ENCODE measurements around the gene SLC32A1. TPM values are rescaled to one million over a fixed set of nuclear protein-coding genes. Genes with fewer than 3 reads are reported as not detected.

Gene SLC32A1
- total and polyA plus RNA-seq, 2 donors = 0.11 TPM; not detected in 1

DNA sequence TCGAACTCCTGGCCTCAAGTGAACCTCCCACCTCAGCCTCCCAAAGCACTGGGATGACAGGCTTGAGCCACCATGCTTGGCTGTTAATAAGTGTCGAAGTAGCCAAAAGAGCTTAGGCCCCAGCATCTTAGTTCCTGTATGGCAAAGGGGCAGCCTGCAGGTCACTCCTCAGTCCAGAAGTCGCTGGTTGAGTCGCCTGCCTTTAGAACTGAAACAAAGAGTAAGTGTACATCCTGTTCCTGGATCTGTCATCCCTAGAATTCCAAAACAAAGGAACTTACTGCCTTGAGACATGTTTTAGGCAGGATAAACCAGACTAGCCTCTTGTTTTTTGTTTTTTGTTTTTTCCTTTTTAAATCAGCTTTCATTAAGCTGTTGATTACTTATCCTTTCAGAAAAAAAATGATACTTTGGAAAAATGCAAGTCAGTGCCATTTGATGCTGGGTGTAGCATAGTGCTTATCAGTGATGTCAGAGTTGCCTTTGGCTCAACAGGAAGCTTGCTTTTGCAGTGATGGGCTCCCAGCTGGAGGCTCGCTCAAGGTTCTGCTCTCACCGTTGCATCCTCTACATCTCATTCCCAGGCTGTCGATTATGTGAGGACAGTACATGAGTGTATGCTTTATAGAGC, 33.0 kb downstream of the SLC32A1 start:
- no peak overlapping the region for H3K27ac ChIP-seq (ENCODE audit: low read depth in 1 of 2, low read length in 1 of 2)

GRCh38 chr20:38759106-38759505, 34.8 kb downstream of the SLC32A1 start:
- no peak for DNase-seq (ENCODE audit: low read depth in 6 of 9, low spot score in 9 of 9)
- no peaks in the 10 kb centered on the region for H3K9me3 ChIP-seq (ENCODE audit: control insufficient read depth in 2 of 2, insufficient read depth in 1 of 2, low read length in 1 of 2)

More for the DNA sequence above, 33.0 kb downstream of the SLC32A1 start:
- no peaks in the 10 kb centered on the region for H3K9me3 ChIP-seq (ENCODE audit: control insufficient read depth in 2 of 2, insufficient read depth in 1 of 2, low read length in 1 of 2)
- H3K4me1 ChIP-seq (ENCODE audit: control insufficient read depth in 2 of 2, insufficient read depth in 2 of 2, low read length in 2 of 2) = peaks cover 0 to 3% of the 10 kb centered on the region in 2 donors
- H3K4me3 ChIP-seq (ENCODE audit: low read length in 2 of 2) = no peak overlapping the region
- WGBS = 97% methylated on average over 7 of the region's 7 CpGs
- H3K27me3 ChIP-seq (ENCODE audit: control insufficient read depth in 2 of 2, insufficient read depth in 1 of 2, low read length in 1 of 2) = no peaks in the 10 kb centered on the region
- H3K36me3 ChIP-seq (ENCODE audit: control insufficient read depth in 2 of 2, insufficient read depth in 2 of 2, low read length in 1 of 2) = peaks cover 32 to 49% of the 10 kb centered on the region in 2 donors
- no peak for DNase-seq (ENCODE audit: low read depth in 6 of 9, low spot score in 9 of 9)

DNA sequence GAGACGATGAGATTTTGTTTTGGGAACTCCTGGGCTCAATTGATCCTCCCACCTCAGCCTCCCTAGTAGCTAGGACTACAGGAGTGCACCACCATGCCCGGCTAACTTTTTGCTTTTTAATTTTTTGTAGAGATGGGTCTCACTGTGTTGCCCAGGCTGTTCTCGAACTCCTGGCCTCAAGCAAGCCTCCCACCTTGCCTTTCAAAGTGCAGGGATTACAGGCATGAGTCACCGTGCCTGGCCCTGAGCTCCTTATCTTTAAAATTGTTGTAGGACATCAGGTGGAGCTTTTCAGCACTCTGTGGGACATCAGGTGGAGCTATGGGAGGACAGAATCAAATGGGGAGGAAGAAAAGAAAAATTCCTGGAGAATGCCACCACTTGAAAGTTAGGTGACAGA, 36.7 kb downstream of the SLC32A1 start:
- WGBS = 98% methylated on average over 4 of the region's 4 CpGs
- Histone ChIP-seq H3K4me3 (ENCODE audit: low read length in 2 of 2) (no peak overlapping the region), H3K9me3 (ENCODE audit: control insufficient read depth in 2 of 2, insufficient read depth in 1 of 2, low read length in 1 of 2) (peaks cover 0 to 3% of the 10 kb centered on the region in 2 donors), H3K27ac (ENCODE audit: low read depth in 1 of 2, low read length in 1 of 2) (no peak overlapping the region), H3K4me1 (ENCODE audit: control insufficient read depth in 2 of 2, insufficient read depth in 2 of 2, low read length in 2 of 2) (no peaks in the 10 kb centered on the region), H3K27me3 (ENCODE audit: control insufficient read depth in 2 of 2, insufficient read depth in 1 of 2, low read length in 1 of 2) (no peaks in the 10 kb centered on the region), H3K36me3 (ENCODE audit: control insufficient read depth in 2 of 2, insufficient read depth in 2 of 2, low read length in 1 of 2) (peaks cover 26 to 56% of the 10 kb centered on the region in 2 donors)
- DNase-seq (ENCODE audit: low read depth in 6 of 9, low spot score in 9 of 9) = no peak

More at GRCh38 chr20:38759106-38759505, 34.8 kb downstream of the SLC32A1 start:
- Histone ChIP-seq H3K27me3 (ENCODE audit: control insufficient read depth in 2 of 2, insufficient read depth in 1 of 2, low read length in 1 of 2) (no peaks in the 10 kb centered on the region), H3K27ac (ENCODE audit: low read depth in 1 of 2, low read length in 1 of 2) (no peak overlapping the region), H3K4me1 (ENCODE audit: control insufficient read depth in 2 of 2, insufficient read depth in 2 of 2, low read length in 2 of 2) (peaks cover 0 to 3% of the 10 kb centered on the region in 2 donors), H3K36me3 (ENCODE audit: control insufficient read depth in 2 of 2, insufficient read depth in 2 of 2, low read length in 1 of 2) (peaks cover 38 to 57% of the 10 kb centered on the region in 2 donors), H3K4me3 (ENCODE audit: low read length in 2 of 2) (no peak overlapping the region)
- WGBS = 97% methylated on average over 7 of the region's 7 CpGs

GRCh38 chr20:38762174-38762573, 37.9 kb downstream of the SLC32A1 start:
- H3K27ac ChIP-seq (ENCODE audit: low read depth in 1 of 2, low read length in 1 of 2) = no peak overlapping the region
- peaks cover 0 to 3% of the 10 kb centered on the region in 2 donors for H3K9me3 ChIP-seq (ENCODE audit: control insufficient read depth in 2 of 2, insufficient read depth in 1 of 2, low read length in 1 of 2)
- no peak for DNase-seq (ENCODE audit: low read depth in 6 of 9, low spot score in 9 of 9)
- no peaks in the 10 kb centered on the region for H3K27me3 ChIP-seq (ENCODE audit: control insufficient read depth in 2 of 2, insufficient read depth in 1 of 2, low read length in 1 of 2)
- no peaks in the 10 kb centered on the region for H3K4me1 ChIP-seq (ENCODE audit: control insufficient read depth in 2 of 2, insufficient read depth in 2 of 2, low read length in 2 of 2)
- no peak overlapping the region for H3K4me3 ChIP-seq (ENCODE audit: low read length in 2 of 2)
- peaks cover 24 to 56% of the 10 kb centered on the region in 2 donors for H3K36me3 ChIP-seq (ENCODE audit: control insufficient read depth in 2 of 2, insufficient read depth in 2 of 2, low read length in 1 of 2)

- H3K4me1 ChIP-seq (ENCODE audit: control insufficient read depth in 2 of 2, insufficient read depth in 2 of 2, low read length in 2 of 2) = no peaks in the 10 kb centered on the region
- no peak overlapping the region for H3K27ac ChIP-seq (ENCODE audit: low read depth in 1 of 2, low read length in 1 of 2)
- H3K9me3 ChIP-seq (ENCODE audit: control insufficient read depth in 2 of 2, insufficient read depth in 1 of 2, low read length in 1 of 2) = peaks cover 0 to 3% of the 10 kb centered on the region in 2 donors
- WGBS = 81% methylated on average over 1 of the region's 1 CpG
- no peak for DNase-seq (ENCODE audit: low read depth in 6 of 9, low spot score in 9 of 9)
- H3K27me3 ChIP-seq (ENCODE audit: control insufficient read depth in 2 of 2, insufficient read depth in 1 of 2, low read length in 1 of 2) = no peaks in the 10 kb centered on the region
- peaks cover 30 to 53% of the 10 kb centered on the region in 2 donors for H3K36me3 ChIP-seq (ENCODE audit: control insufficient read depth in 2 of 2, insufficient read depth in 2 of 2, low read length in 1 of 2)
- no peak overlapping the region for H3K4me3 ChIP-seq (ENCODE audit: low read length in 2 of 2)
Measured at GRCh38 chr20:38763616-38764015, 39.3 kb downstream of the SLC32A1 start.

GRCh38 chr20:38764567-38765318, 40.5 kb downstream of the SLC32A1 start:
- peaks cover 0 to 3% of the 10 kb centered on the region in 2 donors for H3K9me3 ChIP-seq (ENCODE audit: control insufficient read depth in 2 of 2, insufficient read depth in 1 of 2, low read length in 1 of 2)
- no peaks in the 10 kb centered on the region for H3K4me1 ChIP-seq (ENCODE audit: control insufficient read depth in 2 of 2, insufficient read depth in 2 of 2, low read length in 2 of 2)
- H3K4me3 ChIP-seq (ENCODE audit: low read length in 2 of 2) = no peak overlapping the region
- H3K36me3 ChIP-seq (ENCODE audit: control insufficient read depth in 2 of 2, insufficient read depth in 2 of 2, low read length in 1 of 2) = peaks cover 33 to 44% of the 10 kb centered on the region in 2 donors
- H3K27me3 ChIP-seq (ENCODE audit: control insufficient read depth in 2 of 2, insufficient read depth in 1 of 2, low read length in 1 of 2) = no peaks in the 10 kb centered on the region
- no peak for DNase-seq (ENCODE audit: low read depth in 6 of 9, low spot score in 9 of 9)
- 86% methylated on average over 11 of the region's 11 CpGs for WGBS
- H3K27ac ChIP-seq (ENCODE audit: low read depth in 1 of 2, low read length in 1 of 2) = no peak overlapping the region

GRCh38 chr20:38766071-38766470, 41.8 kb downstream of the SLC32A1 start:
- peaks cover 38 to 40% of the 10 kb centered on the region in 2 donors for H3K36me3 ChIP-seq (ENCODE audit: control insufficient read depth in 2 of 2, insufficient read depth in 2 of 2, low read length in 1 of 2)
- H3K9me3 ChIP-seq (ENCODE audit: control insufficient read depth in 2 of 2, insufficient read depth in 1 of 2, low read length in 1 of 2) = peaks cover 0 to 3% of the 10 kb centered on the region in 2 donors
- WGBS = 98% methylated on average over 4 of the region's 4 CpGs
- no peak overlapping the region for H3K4me3 ChIP-seq (ENCODE audit: low read length in 2 of 2)
- H3K27ac ChIP-seq (ENCODE audit: low read depth in 1 of 2, low read length in 1 of 2) = no peak overlapping the region
- no peak for DNase-seq (ENCODE audit: low read depth in 6 of 9, low spot score in 9 of 9)
- H3K4me1 ChIP-seq (ENCODE audit: control insufficient read depth in 2 of 2, insufficient read depth in 2 of 2, low read length in 2 of 2) = no peaks in the 10 kb centered on the region
- H3K27me3 ChIP-seq (ENCODE audit: control insufficient read depth in 2 of 2, insufficient read depth in 1 of 2, low read length in 1 of 2) = no peaks in the 10 kb centered on the region

DNA sequence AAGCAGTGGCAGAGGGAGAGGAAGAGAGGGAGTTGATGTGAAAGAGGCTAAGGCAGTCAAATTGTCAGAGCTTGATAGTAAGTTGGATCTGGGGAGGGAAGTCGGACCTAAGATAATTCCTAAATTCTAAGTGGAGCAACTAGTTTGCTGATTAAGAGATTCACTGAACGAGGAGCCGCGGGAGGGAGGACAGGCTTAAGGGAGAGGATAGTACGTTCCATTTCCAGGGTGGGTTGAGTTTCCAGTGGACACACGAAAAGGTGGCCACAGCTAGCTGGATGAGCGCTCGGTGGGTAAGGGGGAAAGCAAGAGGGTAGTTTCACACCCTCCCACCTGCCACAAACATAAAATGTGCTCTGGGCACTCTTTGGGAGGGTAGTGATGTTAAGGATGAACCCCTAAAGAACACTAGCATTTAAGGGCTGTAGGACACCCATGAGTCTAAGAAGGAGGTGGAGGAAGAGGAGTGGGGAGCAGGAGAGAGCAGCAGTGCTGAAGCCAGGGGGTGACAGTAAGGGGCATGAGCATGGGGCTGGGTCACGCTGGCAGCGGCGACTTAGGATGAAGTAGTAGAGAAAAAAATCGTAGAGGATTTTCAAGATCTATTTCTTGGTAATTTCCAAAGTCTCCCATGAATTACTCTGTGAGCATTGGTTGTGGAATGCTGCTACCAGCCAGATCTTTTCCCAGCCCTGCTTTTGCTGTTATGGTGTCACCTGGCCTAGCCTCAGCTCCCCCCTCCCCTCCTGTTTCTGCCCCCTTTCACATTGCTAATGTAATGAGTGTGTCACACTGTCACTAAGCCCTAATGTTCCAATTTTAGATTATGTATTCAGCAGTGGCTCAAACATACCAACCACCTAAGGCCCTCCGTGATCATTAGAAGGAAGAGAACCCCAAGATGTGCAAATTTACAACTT, 45.4 kb downstream of the SLC32A1 start:
- no peaks in the 10 kb centered on the region for H3K4me1 ChIP-seq (ENCODE audit: control insufficient read depth in 2 of 2, insufficient read depth in 2 of 2, low read length in 2 of 2)

More for the DNA sequence above, 45.4 kb downstream of the SLC32A1 start:
- Histone ChIP-seq H3K36me3 (ENCODE audit: control insufficient read depth in 2 of 2, insufficient read depth in 2 of 2, low read length in 1 of 2) (peaks cover 43 to 45% of the 10 kb centered on the region in 2 donors), H3K27ac (ENCODE audit: low read depth in 1 of 2, low read length in 1 of 2) (no peak overlapping the region), H3K27me3 (ENCODE audit: control insufficient read depth in 2 of 2, insufficient read depth in 1 of 2, low read length in 1 of 2) (no peaks in the 10 kb centered on the region), H3K9me3 (ENCODE audit: control insufficient read depth in 2 of 2, insufficient read depth in 1 of 2, low read length in 1 of 2) (peaks cover 0 to 2% of the 10 kb centered on the region in 2 donors), H3K4me3 (ENCODE audit: low read length in 2 of 2) (no peak overlapping the region)
- 98% methylated on average over 13 of the region's 13 CpGs for WGBS
- no peak for DNase-seq (ENCODE audit: low read depth in 6 of 9, low spot score in 9 of 9)
